ENCODE measurements around the gene CHPT1. TPM values are rescaled to one million over a fixed set of nuclear protein-coding genes. Genes with fewer than 3 reads are reported as not detected.

The CHPT1 gene
- total and polyA plus RNA-seq, 11 donors: 73.5 to 208 (median 98.9) TPM

GRCh38 chr12:101650346-101651117 is 46.9 kb upstream of the CHPT1 start:
- TF ChIP-seq POLR2A (IDR thresholded peaks at IDR 0.05): no peak
- TF ChIP-seq, protein P1, sequence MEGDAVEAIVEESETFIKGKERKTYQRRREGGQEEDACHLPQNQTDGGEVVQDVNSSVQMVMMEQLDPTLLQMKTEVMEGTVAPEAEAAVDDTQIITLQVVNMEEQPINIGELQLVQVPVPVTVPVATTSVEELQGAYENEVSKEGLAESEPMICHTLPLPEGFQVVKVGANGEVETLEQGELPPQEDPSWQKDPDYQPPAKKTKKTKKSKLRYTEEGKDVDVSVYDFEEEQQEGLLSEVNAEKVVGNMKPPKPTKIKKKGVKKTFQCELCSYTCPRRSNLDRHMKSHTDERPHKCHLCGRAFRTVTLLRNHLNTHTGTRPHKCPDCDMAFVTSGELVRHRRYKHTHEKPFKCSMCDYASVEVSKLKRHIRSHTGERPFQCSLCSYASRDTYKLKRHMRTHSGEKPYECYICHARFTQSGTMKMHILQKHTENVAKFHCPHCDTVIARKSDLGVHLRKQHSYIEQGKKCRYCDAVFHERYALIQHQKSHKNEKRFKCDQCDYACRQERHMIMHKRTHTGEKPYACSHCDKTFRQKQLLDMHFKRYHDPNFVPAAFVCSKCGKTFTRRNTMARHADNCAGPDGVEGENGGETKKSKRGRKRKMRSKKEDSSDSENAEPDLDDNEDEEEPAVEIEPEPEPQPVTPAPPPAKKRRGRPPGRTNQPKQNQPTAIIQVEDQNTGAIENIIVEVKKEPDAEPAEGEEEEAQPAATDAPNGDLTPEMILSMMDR (IDR thresholded peaks at IDR 0.05): no peak
- Histone ChIP-seq H3K27me3 (peaks cover 0 to 11% (median 0%) of the 10 kb centered on the region in 9 donors), H3K36me3 (no peaks in the 10 kb centered on the region), H3K27ac (no peak overlapping the region), H3K4me1 (no peaks in the 10 kb centered on the region), H3K4me3 (no peak overlapping the region), H3K9me3 (no peaks in the 10 kb centered on the region)
- 69 to 81% (median 73%) methylated on average over 4 of the region's 4 CpGs for WGBS, 4 donors
- intact Hi-C loops (cut with DNase I): no loop called here
- DNase-seq (no peak), ATAC-seq (no peak)

DNA sequence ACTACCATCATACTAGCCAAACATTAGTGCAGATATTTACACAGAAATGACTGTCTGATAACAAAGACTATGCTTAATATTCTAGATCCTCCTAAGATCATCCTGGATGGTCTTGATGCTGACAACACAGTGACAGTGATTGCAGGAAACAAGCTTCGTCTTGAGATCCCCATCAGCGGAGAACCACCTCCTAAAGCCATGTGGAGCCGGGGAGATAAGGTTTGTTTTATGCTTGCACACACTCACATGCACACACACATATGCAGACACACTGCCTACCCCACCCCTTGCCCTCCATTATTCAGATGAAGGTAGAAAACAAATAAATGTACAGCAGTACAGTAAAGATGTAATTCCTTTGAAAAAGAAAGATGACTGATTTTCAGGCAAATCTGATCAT is 44.4 kb upstream of the CHPT1 start:
- H3K27ac ChIP-seq: no peak overlapping the region
- H3K4me1 ChIP-seq: no peaks in the 10 kb centered on the region
- ATAC-seq (no peak), DNase-seq (no peak)
- no peak for TF ChIP-seq POLR2A (IDR thresholded peaks at IDR 0.05)
- TF ChIP-seq, protein P1 (IDR thresholded peaks at IDR 0.05): no peak
- intact Hi-C loops (cut with DNase I): no loop called here
- no peaks in the 10 kb centered on the region for H3K36me3 ChIP-seq
- H3K4me3 ChIP-seq: no peak overlapping the region
- no peaks in the 10 kb centered on the region for H3K9me3 ChIP-seq
- WGBS, 4 donors: 66 to 72% (median 69%) methylated on average over 3 of the region's 3 CpGs
- H3K27me3 ChIP-seq: peaks cover 0 to 11% (median 0%) of the 10 kb centered on the region in 9 donors

DNA sequence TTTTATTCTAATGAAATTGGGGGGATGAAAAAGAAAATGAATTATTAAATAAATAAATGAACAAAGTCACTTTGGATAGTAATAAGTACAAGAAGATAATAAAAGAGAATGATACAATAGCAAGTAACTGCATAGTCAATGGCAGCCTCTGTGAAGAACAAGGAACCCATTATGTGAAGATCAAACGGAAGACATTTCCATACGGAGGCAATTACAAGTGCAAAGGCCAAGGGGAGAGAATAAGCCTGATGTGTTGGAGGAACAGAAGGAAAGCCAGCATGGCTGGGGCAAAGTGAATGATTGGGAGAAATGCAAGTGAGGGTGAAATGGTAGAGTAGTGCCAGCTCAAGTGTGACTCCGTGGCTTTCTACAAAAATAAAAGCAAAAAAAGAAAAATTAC is 43.9 kb upstream of the CHPT1 start:
- no peaks in the 10 kb centered on the region for H3K36me3 ChIP-seq
- 27 to 49% (median 44%) methylated on average over 3 of the region's 3 CpGs for WGBS, 4 donors

GRCh38 chr12:101654442-101654841 is 43.0 kb upstream of the CHPT1 start:
- Histone ChIP-seq H3K4me3 (no peak overlapping the region), H3K27ac (no peak overlapping the region), H3K4me1 (no peaks in the 10 kb centered on the region), H3K9me3 (no peaks in the 10 kb centered on the region), H3K36me3 (no peaks in the 10 kb centered on the region), H3K27me3 (peaks cover 0 to 11% (median 0%) of the 10 kb centered on the region in 9 donors)
- 69 to 85% (median 77%) methylated on average over 1 of the region's 1 CpG for WGBS, 4 donors
- DNase-seq (no peak), ATAC-seq (no peak)
- intact Hi-C loops (cut with DNase I): no loop called here
- TF ChIP-seq, protein P1 (IDR thresholded peaks at IDR 0.05): no peak
- no peak for TF ChIP-seq POLR2A (IDR thresholded peaks at IDR 0.05)

More for the DNA sequence above, 43.9 kb upstream of the CHPT1 start:
- no peak overlapping the region for H3K4me3 ChIP-seq
- ATAC-seq (no peak), DNase-seq (no peak)
- TF ChIP-seq, protein P1 (IDR thresholded peaks at IDR 0.05): no peak
- TF ChIP-seq POLR2A (IDR thresholded peaks at IDR 0.05): no peak
- no peak overlapping the region for H3K27ac ChIP-seq
- H3K9me3 ChIP-seq: no peaks in the 10 kb centered on the region
- intact Hi-C loops (cut with DNase I): no loop called here
- H3K27me3 ChIP-seq: peaks cover 0 to 11% (median 0%) of the 10 kb centered on the region in 9 donors
- no peaks in the 10 kb centered on the region for H3K4me1 ChIP-seq
